DND-41 (cell line): ENCODE measurements around the gene SLC25A10.
A peak's percentile ranks its signal among the peaks of the same experiment; 100 is the strongest.

Experiments
- ATAC-seq: fragments of 200-7000 bp; cut with Tn5 transposase; 3 replicates; pipeline ENCODE4 v1.9.1; 2021; ENCODE audit warnings: low read depth; ENCODE audit not compliant: insufficient read depth
- DNase-seq: peaks from one replicate; pipeline ENCODE4 v3.0.0-alpha.2; 2020
- H2AFZ ChIP-seq: 2 replicates; pipeline ENCODE4 v1.6.0; 2012; ENCODE audit warnings: low read depth, low read length
- H3K27ac ChIP-seq: 2 replicates; pipeline ENCODE4 v1.5.1; 2012; ENCODE audit warnings: low read length, inconsistent platforms
- H3K27me3 ChIP-seq: fragments of 200-600 bp; sonication (generic); 2 replicates; pipeline ENCODE4 v1.6.0; 2012; ENCODE audit warnings: low read length, mild to moderate bottlenecking, inconsistent platforms; ENCODE audit not compliant: insufficient read depth, poor library complexity
- H3K36me3 ChIP-seq: 2 replicates; pipeline ENCODE4 v1.5.1; 2012; ENCODE audit warnings: low read length, inconsistent platforms; ENCODE audit not compliant: insufficient read depth
- H3K4me1 ChIP-seq: 2 replicates; pipeline ENCODE4 v1.5.1; 2012; ENCODE audit warnings: mild to moderate bottlenecking, low read length; ENCODE audit not compliant: insufficient read depth
- H3K4me2 ChIP-seq: 2 replicates; pipeline ENCODE4 v1.6.0; 2012; ENCODE audit warnings: mild to moderate bottlenecking, moderate library complexity, low read length, inconsistent platforms; ENCODE audit not compliant: insufficient read depth
- H3K4me3 ChIP-seq, 2 experiments: fragments of 200-600 bp in 1 of 2; shearing (Covaris generic) in 1 of 2; 2 replicates each; pipeline ENCODE4 v1.5.1; 2012 to 2016; ENCODE audit warnings: inconsistent platforms in 2 of 2, low read length in 2 of 2, mild to moderate bottlenecking in 2 of 2, low read depth in 1 of 2, moderate library complexity in 1 of 2
- H3K79me2 ChIP-seq: 2 replicates; pipeline ENCODE4 v1.6.0; 2012; ENCODE audit warnings: low read length, inconsistent platforms; ENCODE audit not compliant: insufficient read depth
- H3K9ac ChIP-seq: 2 replicates; pipeline ENCODE4 v1.6.0; 2012; ENCODE audit warnings: low read depth, mild to moderate bottlenecking, inconsistent platforms, low read length, moderate library complexity
- H3K9me3 ChIP-seq: 2 replicates; pipeline ENCODE4 v1.5.1; 2012; ENCODE audit warnings: low read length, moderate library complexity, mild to moderate bottlenecking, inconsistent platforms; ENCODE audit not compliant: insufficient read depth, severe bottlenecking
- H4K20me1 ChIP-seq: 2 replicates; pipeline ENCODE4 v1.6.0; 2012; ENCODE audit warnings: low read length; ENCODE audit not compliant: insufficient read depth
- EZH2 ChIP-seq: IDR thresholded peaks from 3 replicates; pipeline ENCODE4 v1.6.1; 2012; ENCODE audit warnings: borderline replicate concordance, low read depth, mild to moderate bottlenecking, moderate library complexity, low read length, inconsistent platforms; ENCODE audit not compliant: severe bottlenecking
- TF ChIP-seq, protein P1 (sequence below): IDR thresholded peaks from 2 replicates; pipeline ENCODE4 v1.5.1; 2012; ENCODE audit warnings: borderline replicate concordance, low read length, moderate library complexity, mild to moderate bottlenecking; ENCODE audit not compliant: poor library complexity, severe bottlenecking; ENCODE audit errors: extremely low read depth

The SLC25A10 gene

DNA sequence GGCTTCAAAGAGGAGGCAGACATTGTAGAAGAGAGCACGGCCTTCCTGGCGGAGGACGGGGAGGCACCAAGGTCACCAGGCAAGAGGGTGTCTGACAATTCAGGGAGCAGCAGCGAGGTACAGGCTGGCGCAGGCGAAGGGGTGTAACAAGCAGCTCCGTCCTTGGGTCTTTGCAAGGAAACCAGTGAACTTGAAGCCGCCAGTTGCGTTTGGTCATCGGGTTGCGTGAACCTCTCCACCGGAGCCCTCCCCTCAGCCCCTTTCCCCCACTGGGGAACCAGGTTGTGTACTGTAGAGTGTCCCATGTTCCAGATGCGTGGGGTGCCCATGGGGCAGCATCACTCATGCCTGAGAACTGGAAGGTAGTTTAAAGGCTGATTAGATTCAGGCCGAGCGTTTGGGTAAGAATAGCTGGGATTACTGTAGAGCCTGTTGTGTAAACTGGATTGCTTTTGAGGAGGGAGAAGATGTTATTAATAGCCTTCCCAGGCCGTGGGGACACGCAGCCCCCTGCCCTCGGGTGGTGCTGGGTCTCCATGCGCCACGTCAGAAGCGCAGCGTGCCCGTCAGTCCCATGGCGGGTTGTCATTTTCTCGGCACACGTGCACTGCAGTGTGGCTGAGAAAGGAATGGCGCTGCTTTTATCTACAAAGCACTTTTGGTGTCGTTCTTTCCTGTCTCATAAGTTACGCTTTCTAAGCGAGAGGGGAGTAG, 6.4 kb upstream of the SLC25A10 start:
- Histone ChIP-seq H3K4me2 (0 out of 2 replicates have a peak overlapping the region, but pooled peaks have one; percentile 11), H3K4me3 (no peak overlapping the region), H3K79me2 (peaks cover 54% of the 10 kb centered on the region), H3K27ac (no peak overlapping the region), H3K9me3 (no peaks in the 10 kb centered on the region), H2AFZ (no peak overlapping the region), H3K27me3 (no peaks in the 10 kb centered on the region), H3K36me3 (peaks cover 64% of the 10 kb centered on the region), H3K9ac (no peak overlapping the region), H3K4me1 (peaks cover 38% of the 10 kb centered on the region), H4K20me1 (peaks cover 57% of the 10 kb centered on the region)
- no peak for DNase-seq
- TF ChIP-seq EZH2: no peak
- TF ChIP-seq, protein P1, sequence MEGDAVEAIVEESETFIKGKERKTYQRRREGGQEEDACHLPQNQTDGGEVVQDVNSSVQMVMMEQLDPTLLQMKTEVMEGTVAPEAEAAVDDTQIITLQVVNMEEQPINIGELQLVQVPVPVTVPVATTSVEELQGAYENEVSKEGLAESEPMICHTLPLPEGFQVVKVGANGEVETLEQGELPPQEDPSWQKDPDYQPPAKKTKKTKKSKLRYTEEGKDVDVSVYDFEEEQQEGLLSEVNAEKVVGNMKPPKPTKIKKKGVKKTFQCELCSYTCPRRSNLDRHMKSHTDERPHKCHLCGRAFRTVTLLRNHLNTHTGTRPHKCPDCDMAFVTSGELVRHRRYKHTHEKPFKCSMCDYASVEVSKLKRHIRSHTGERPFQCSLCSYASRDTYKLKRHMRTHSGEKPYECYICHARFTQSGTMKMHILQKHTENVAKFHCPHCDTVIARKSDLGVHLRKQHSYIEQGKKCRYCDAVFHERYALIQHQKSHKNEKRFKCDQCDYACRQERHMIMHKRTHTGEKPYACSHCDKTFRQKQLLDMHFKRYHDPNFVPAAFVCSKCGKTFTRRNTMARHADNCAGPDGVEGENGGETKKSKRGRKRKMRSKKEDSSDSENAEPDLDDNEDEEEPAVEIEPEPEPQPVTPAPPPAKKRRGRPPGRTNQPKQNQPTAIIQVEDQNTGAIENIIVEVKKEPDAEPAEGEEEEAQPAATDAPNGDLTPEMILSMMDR: no peak
- no peak for ATAC-seq

DNA sequence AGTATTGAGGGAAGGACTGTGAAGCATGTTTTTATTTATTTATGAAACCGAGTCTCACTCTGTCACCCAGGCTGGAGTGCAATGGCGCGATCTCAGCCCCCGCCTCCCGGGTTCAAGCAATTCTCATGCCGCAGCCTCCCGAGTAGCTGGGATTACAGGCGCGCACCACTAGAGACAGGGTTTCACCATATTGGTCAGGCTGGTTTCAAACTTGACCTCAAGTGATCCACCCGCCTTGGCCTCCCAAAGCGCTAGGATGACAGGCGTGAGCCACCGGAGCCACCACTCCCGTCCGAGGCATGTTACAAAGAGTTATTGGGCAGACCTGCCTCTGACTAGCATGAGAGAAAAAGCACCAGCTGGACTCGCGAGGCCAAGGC, 5.9 kb upstream of the SLC25A10 start:
- Histone ChIP-seq H3K36me3 (peaks cover 59% of the 10 kb centered on the region), H3K9ac (no peak overlapping the region)

DNA sequence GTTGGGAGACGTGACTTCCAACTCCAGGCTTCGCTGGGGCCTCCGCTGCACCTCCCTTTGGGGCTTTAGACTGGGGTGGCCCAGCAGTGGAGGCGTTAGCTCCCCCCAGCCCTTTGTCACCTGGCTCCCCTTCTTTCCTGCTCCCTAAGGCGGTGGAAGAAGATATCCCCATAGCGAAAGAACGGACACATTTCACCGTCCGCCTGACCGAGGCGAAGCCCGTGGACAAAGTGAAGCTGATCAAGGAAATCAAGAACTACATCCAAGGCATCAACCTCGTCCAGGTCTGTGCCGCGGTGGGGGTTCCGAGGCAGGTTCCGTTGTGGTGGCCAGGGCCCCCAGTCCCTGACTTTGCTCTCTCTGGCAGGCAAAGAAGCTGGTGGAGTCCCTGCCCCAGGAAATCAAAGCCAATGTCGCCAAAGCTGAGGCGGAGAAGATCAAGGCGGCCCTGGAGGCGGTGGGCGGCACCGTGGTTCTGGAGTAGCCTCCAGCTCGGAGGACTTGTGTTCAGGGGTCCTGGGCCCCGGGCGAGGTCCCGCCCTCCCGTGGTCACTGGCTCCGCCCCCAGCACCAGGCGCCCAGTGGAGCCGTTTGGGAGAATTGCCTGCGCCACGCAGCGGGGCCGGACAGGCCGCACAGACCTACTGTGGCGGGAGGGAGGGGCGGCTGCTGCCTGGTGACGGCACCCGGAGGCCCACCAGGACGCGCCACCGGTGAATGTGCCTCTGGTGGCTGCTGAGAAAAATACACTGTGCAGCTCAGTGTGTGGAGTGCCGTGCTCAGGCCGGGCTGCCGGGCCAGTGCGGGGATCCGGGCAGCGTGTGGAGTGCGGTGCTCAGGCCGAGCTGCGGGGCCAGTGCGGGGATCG, 5.1 kb upstream of the SLC25A10 start:
- no peak overlapping the region for H3K4me2 ChIP-seq
- no peak for TF ChIP-seq EZH2
- TF ChIP-seq, protein P1: no peak
- H3K9ac ChIP-seq: no peak overlapping the region

More for the DNA sequence above, 5.9 kb upstream of the SLC25A10 start:
- DNase-seq: no peak
- Histone ChIP-seq H2AFZ (no peak overlapping the region), H3K4me3 (no peak overlapping the region), H4K20me1 (peaks cover 51% of the 10 kb centered on the region), H3K4me1 (peaks cover 38% of the 10 kb centered on the region), H3K9me3 (no peaks in the 10 kb centered on the region), H3K27ac (no peak overlapping the region), H3K27me3 (no peaks in the 10 kb centered on the region), H3K79me2 (peaks cover 48% of the 10 kb centered on the region), H3K4me2 (no peak overlapping the region)
- no peak for TF ChIP-seq EZH2
- TF ChIP-seq, protein P1: no peak
- ATAC-seq: no peak

More for the DNA sequence above, 5.1 kb upstream of the SLC25A10 start:
- H3K9me3 ChIP-seq: no peaks in the 10 kb centered on the region
- peaks cover 51% of the 10 kb centered on the region for H3K36me3 ChIP-seq
- peaks cover 37% of the 10 kb centered on the region for H3K4me1 ChIP-seq
- H4K20me1 ChIP-seq: peaks cover 44% of the 10 kb centered on the region
- no peak overlapping the region for H3K27ac ChIP-seq
- ATAC-seq (no peak), DNase-seq (no peak)
- peaks cover 41% of the 10 kb centered on the region for H3K79me2 ChIP-seq
- H3K27me3 ChIP-seq: no peaks in the 10 kb centered on the region
- no peak overlapping the region for H3K4me3 ChIP-seq
- H2AFZ ChIP-seq: no peak overlapping the region
